ENCODE measurements around the gene RAB37. TPM values are rescaled to one million over a fixed set of nuclear protein-coding genes. Genes with fewer than 3 reads are reported as not detected.

RAB37 gene
- polyA plus RNA-seq, 1 donor from 2014 or later, result not detected

- Histone ChIP-seq H3K36me3 (ENCODE audit: insufficient read depth, low read length) (no peaks in the 10 kb centered on the region), H3K4me3 (ENCODE audit: low read length) (no peak overlapping the region), H3K27me3 (ENCODE audit: insufficient read depth, low read depth, low read length) (no peaks in the 10 kb centered on the region), H3K27ac (ENCODE audit: low read length) (no peak overlapping the region), H3K4me2 (ENCODE audit: low read length) (no peak overlapping the region), H4K20me1 (ENCODE audit: insufficient read depth) (no peaks in the 10 kb centered on the region), H3K9me3 (ENCODE audit: low read length) (no peaks in the 10 kb centered on the region), H3K9me2 (ENCODE audit: insufficient read depth, low read length) (no peaks in the 10 kb centered on the region), H3K9ac (ENCODE audit: low read length) (no peak overlapping the region), H2AFZ (ENCODE audit: low read depth, low read length) (no peak overlapping the region), H3K79me2 (replicated peaks; ENCODE audit: insufficient read depth, low read length) (no peaks in the 10 kb centered on the region), H3F3A (ENCODE audit: insufficient read depth, low read length, poor library complexity, severe bottlenecking) (no peaks in the 10 kb centered on the region)
- no peak for TF ChIP-seq MXI1 (conservative IDR thresholded peaks at IDR 0.05; ENCODE audit: poor library complexity, severe bottlenecking)
- no peak for TF ChIP-seq SMC3 (conservative IDR thresholded peaks at IDR 0.05; ENCODE audit: poor library complexity)
- TF ChIP-seq TAF1 (IDR thresholded peaks at IDR 0.05; ENCODE audit: low read depth), result no peak
- no peak for TF ChIP-seq EP300 (conservative IDR thresholded peaks at IDR 0.05; ENCODE audit: poor library complexity, severe bottlenecking)
- no peak for TF ChIP-seq EZH2 (IDR thresholded peaks at IDR 0.05; ENCODE audit: borderline replicate concordance, insufficient read depth, low read length, poor library complexity, severe bottlenecking)
- TF ChIP-seq POLR2AphosphoS5 (IDR thresholded peaks at IDR 0.05), result no peak
- no peak for TF ChIP-seq REST (IDR thresholded peaks at IDR 0.05; ENCODE audit: borderline replicate concordance)
- no peak for TF ChIP-seq CTCF (IDR thresholded peaks at IDR 0.05; ENCODE audit: poor library complexity, severe bottlenecking)
- TF ChIP-seq RAD21 (conservative IDR thresholded peaks at IDR 0.05), result no peak
Observed at GRCh38 chr17:74757502-74757901, 20.4 kb downstream of the RAB37 start.

GRCh38 chr17:74757931-74758847 lies 21.1 kb downstream of the RAB37 start:
- Histone ChIP-seq H3K4me2 (ENCODE audit: low read length) (no peak overlapping the region), H3K79me2 (replicated peaks; ENCODE audit: insufficient read depth, low read length) (no peaks in the 10 kb centered on the region), H3K4me3 (ENCODE audit: low read length) (no peak overlapping the region)

More at GRCh38 chr17:74757931-74758847, 21.1 kb downstream of the RAB37 start:
- Histone ChIP-seq H3F3A (ENCODE audit: insufficient read depth, low read length, poor library complexity, severe bottlenecking) (no peaks in the 10 kb centered on the region), H3K9me3 (ENCODE audit: low read length) (no peaks in the 10 kb centered on the region), H3K9me2 (ENCODE audit: insufficient read depth, low read length) (no peaks in the 10 kb centered on the region), H2AFZ (ENCODE audit: low read depth, low read length) (no peak overlapping the region), H3K36me3 (ENCODE audit: insufficient read depth, low read length) (no peaks in the 10 kb centered on the region), H3K27me3 (ENCODE audit: insufficient read depth, low read depth, low read length) (no peaks in the 10 kb centered on the region), H3K9ac (ENCODE audit: low read length) (no peak overlapping the region), H4K20me1 (ENCODE audit: insufficient read depth) (no peaks in the 10 kb centered on the region), H3K27ac (ENCODE audit: low read length) (no peak overlapping the region)
- no peak for TF ChIP-seq MXI1 (conservative IDR thresholded peaks at IDR 0.05; ENCODE audit: poor library complexity, severe bottlenecking)
- no peak for TF ChIP-seq REST (IDR thresholded peaks at IDR 0.05; ENCODE audit: borderline replicate concordance)
- no peak for TF ChIP-seq TAF1 (IDR thresholded peaks at IDR 0.05; ENCODE audit: low read depth)
- TF ChIP-seq EZH2 (IDR thresholded peaks at IDR 0.05; ENCODE audit: borderline replicate concordance, insufficient read depth, low read length, poor library complexity, severe bottlenecking), result no peak
- no peak for TF ChIP-seq RAD21 (conservative IDR thresholded peaks at IDR 0.05)
- no peak for TF ChIP-seq EP300 (conservative IDR thresholded peaks at IDR 0.05; ENCODE audit: poor library complexity, severe bottlenecking)
- no peak for TF ChIP-seq CTCF (IDR thresholded peaks at IDR 0.05; ENCODE audit: poor library complexity, severe bottlenecking)
- TF ChIP-seq SMC3 (conservative IDR thresholded peaks at IDR 0.05; ENCODE audit: poor library complexity), result no peak
- no peak for TF ChIP-seq POLR2AphosphoS5 (IDR thresholded peaks at IDR 0.05)
